ENCODE data around the gene DLG1.

Gene DLG1

GRCh38 chr3:197010556-197011351 is 287.7 kb downstream of the DLG1 start:
- DNase-seq, result no peak

DNA sequence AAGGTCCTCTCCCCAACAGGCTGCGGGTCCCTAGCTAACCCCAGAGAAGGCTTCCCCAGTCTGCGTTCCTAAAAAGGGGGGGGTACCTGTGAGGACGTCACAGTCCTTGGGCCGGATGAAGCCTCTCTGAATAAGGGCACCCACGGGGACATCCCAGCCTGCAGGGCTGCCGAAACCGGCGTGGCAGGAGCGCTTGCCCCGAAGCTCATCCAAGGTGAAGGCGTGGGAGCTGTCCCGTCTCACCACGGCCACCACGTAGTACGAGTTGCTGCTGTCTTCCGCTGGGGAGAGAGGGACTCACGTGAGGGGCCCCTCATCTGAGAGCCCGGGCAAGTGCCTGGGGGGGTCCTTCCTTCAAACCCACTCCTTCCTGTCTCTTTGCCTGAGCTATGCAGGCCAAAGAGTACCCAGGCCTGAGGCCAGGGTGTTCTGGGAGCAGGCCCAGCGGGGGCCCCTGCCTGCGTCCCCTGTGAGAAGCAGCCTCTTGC is 288.8 kb downstream of the DLG1 start:
- DNase-seq, result no peak

- no peak for DNase-seq
Measured at GRCh38 chr3:197008436-197009209, 289.8 kb downstream of the DLG1 start.

GRCh38 chr3:197007953-197008352 is 290.5 kb downstream of the DLG1 start:
- no peak for DNase-seq

GRCh38 chr3:197007296-197007940 is 291.0 kb downstream of the DLG1 start:
- no peak for DNase-seq

DNA sequence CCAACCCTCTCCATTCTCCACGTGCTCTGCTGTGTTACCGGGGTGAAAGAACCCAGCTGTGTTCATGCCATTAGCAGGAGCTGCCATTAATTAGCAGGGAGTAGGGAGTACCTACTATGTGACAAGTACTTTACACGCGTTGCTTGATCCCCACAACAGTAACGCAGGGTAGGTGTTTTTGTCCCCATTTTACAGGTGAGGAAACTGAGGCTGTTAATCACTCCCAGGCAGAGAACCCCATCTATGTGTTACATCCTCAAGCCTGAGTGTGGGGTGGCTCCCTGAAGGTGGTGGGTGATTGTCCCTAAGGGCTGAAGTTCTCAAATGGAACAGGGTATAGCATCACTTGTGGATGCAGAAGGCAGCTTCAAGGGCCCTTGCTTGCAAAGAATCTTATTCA is 291.6 kb downstream of the DLG1 start:
- no peak for DNase-seq

GRCh38 chr3:197006446-197006845 is 292.0 kb downstream of the DLG1 start:
- DNase-seq, result no peak

GRCh38 chr3:197003461-197004385 is 294.7 kb downstream of the DLG1 start:
- DNase-seq, result peak; percentile 53

GRCh38 chr3:197002701-197003454 is 295.5 kb downstream of the DLG1 start:
- peak; percentile 88 for DNase-seq

GRCh38 chr3:197001972-197002700 is 296.3 kb downstream of the DLG1 start:
- DNase-seq, result no peak

GRCh38 chr3:197001106-197001971 is 297.1 kb downstream of the DLG1 start:
- no peak for DNase-seq

- no peak for DNase-seq
Measured at GRCh38 chr3:197000211-197000610, 298.2 kb downstream of the DLG1 start.

GRCh38 chr3:196998966-196999760 is 299.2 kb downstream of the DLG1 start:
- no peak for DNase-seq

DNA sequence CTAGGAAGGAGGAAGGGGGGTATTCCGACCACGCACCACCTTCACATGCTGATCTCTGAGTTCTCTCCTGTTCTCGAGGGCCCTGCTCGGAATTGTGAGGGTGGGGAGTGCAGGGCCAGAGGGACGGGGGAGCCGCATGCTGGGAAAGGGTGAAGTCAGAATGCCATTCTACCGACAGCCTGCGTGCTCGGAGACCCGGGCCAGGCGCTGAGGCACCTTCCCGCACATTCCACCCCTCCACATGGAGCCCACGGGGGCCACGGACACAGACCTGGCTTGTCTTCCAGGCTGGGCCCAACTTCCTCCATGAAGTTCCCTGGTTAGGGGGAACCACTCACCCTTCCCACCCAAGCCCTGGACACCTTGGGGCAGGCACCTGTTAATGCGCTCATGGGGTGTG is 301.1 kb downstream of the DLG1 start:
- no peak for DNase-seq

GRCh38 chr3:196996454-196997265 is 301.8 kb downstream of the DLG1 start:
- DNase-seq, result no peak

DNA sequence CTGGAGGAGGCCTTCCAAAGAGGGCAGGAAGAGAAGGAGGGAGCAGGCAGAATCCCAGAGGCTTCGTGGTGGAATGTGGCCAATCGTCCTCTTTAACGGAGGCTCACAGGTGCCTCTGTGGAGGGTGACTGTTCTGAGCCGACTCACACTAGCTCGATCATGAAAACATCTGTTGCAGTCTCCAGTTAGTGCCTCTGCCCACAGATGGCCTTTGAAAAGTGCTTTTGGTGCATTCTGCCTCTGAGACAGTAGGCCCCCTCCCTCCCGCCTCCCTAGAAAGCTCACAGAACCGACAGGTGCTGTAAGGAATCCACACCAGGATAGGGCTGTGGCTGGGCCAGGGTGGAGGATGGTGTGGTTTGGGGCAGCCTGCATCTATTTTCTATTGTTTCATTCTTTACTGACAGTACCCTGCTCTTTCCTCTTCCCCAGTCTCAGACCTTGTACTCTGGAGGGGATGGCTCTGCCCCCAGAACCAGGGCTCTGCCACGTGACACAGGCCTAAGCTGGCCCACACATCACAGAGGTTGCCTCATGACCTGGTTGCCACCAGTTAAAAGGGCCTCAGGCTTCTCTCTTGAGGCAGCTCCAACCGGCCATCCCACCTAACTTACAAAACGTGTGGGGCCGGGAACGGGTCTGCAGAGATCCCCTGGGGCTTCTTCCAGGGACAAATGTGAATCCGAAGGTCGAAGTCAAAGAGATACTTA is 302.6 kb downstream of the DLG1 start:
- DNase-seq, result no peak

- no peak for DNase-seq
Measured at GRCh38 chr3:196995027-196995426, 303.4 kb downstream of the DLG1 start.

All from CD4-positive, alpha-beta T cell treated with Interleukin-17A for 4 hours (primary cell).